ENCODE measurements around the gene TOGARAM1.
A peak's percentile ranks its signal among the peaks of the same experiment; 100 is the strongest.
"Not testable (repeated sequence)": the region's sequence is repeated elsewhere in the genome, so short reads cannot be mapped to it uniquely, and the experiment has no call there.

TOGARAM1 gene

GRCh38 chr14:45051180-45051579, 89.2 kb downstream of the TOGARAM1 start:
- no peak for DNase-seq

DNA sequence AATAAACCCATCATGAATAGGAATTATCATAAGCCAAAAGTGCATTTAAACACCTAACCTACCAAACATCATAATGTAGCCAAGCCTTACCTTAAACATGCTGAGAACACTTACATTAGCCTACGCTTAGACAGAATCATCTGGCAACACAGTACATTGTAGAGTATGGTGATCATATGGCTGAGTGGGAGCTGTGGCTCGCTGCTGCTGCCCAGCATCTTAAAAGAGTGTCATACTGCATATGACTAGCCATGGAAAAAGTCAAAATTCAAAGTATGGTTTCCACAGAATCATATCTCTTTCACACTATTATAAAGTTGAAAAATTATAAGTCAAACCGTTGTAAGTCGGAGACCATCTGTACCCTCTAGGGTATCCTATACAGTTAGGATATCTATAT, 89.9 kb downstream of the TOGARAM1 start:
- no peak for DNase-seq

DNA sequence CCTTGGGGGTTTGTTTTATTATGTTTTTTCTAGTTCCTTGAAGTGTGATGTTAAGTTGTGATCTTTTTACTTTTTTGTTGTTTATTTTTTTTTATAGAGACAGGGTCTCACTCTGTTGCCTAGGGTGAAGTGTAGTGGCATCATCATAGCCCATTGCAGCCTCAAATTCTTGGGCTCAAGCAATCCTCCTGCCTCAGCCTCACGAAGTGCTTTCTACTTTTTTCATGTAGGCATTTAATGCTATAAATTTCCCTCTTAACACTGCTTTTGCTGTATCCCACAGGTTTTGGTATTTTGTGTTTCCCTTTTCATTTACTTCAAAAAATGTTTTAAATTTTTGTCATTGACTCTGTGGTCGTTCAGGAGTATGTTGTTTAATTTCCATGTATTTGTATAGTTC, 95.4 kb downstream of the TOGARAM1 start:
- no peak for DNase-seq

GRCh38 chr14:45057881-45058364, 95.9 kb downstream of the TOGARAM1 start:
- DNase-seq = no peak

GRCh38 chr14:45060551-45060950, 98.6 kb downstream of the TOGARAM1 start:
- no peak for DNase-seq

- no peak for DNase-seq
Observed at GRCh38 chr14:45065540-45065939, 103.5 kb downstream of the TOGARAM1 start.

- DNase-seq = no peak
Observed at GRCh38 chr14:45065956-45066355, 104.0 kb downstream of the TOGARAM1 start.

GRCh38 chr14:45066667-45067066, 104.7 kb downstream of the TOGARAM1 start:
- no peak for DNase-seq

GRCh38 chr14:45068396-45068795, 106.4 kb downstream of the TOGARAM1 start:
- DNase-seq = no peak

- no peak for DNase-seq
Observed at GRCh38 chr14:45070215-45070614, 108.2 kb downstream of the TOGARAM1 start.

DNA sequence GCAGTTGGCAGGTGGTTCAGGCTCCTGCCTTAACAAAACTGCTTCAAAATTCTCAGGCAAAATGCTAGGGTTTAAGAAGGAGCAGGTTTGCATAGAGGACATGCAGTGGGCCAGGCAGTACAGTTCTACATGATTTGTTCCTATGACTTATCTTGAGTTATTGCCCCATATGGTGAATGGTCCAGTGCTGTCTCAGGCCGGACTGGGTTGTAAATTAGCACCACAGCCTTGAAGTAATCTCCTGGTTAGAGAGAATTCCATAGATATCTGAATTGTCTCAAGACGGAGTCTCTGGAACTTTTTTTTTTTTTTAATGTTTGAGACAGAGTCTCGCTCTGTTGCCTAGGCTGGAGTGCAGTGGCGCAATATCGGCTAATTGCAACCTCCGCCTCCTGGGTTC, 110.1 kb downstream of the TOGARAM1 start:
- DNase-seq = no peak

GRCh38 chr14:45073231-45073879, 111.4 kb downstream of the TOGARAM1 start:
- DNase-seq = no peak

DNA sequence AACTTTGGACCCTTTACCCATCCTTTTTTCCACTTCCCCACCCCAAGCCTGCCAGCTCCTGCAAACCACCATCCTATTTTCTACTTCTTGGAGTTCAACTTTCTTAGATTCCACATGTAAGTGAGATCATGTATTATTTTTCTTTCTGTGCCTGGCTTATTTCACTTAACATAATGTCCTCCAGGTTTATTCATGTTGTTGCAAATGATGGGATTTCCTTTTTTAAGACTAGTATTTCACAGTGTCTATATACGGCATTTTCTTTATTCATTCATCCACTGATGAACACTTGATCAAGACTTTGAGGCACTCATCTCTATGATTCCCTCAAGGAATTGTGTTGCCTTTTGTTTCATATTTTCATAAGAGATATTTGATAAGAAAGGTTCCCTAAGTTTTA, 116.3 kb downstream of the TOGARAM1 start:
- no peak for DNase-seq

- DNase-seq = not testable (repeated sequence)
Observed at GRCh38 chr14:45080416-45080968, 118.5 kb downstream of the TOGARAM1 start.

- not testable (repeated sequence) for DNase-seq
Observed at GRCh38 chr14:45081096-45081495, 119.1 kb downstream of the TOGARAM1 start.

- no peak for DNase-seq
Observed at GRCh38 chr14:45082420-45082819, 120.4 kb downstream of the TOGARAM1 start.

- DNase-seq = no peak
Observed at GRCh38 chr14:45083617-45083975, 121.6 kb downstream of the TOGARAM1 start.

GRCh38 chr14:45083976-45084722, 122.2 kb downstream of the TOGARAM1 start, which contains the start of gene PRPF39:
Gene PRPF39, plus strand, starts transcription at chr14:45084116. Its CDS starts 11,124 bp downstream, at chr14:45095240.
- peak; percentile 89 for DNase-seq

- DNase-seq = no peak
Observed at GRCh38 chr14:45084946-45085346, 123.0 kb downstream of the TOGARAM1 start.

DNA sequence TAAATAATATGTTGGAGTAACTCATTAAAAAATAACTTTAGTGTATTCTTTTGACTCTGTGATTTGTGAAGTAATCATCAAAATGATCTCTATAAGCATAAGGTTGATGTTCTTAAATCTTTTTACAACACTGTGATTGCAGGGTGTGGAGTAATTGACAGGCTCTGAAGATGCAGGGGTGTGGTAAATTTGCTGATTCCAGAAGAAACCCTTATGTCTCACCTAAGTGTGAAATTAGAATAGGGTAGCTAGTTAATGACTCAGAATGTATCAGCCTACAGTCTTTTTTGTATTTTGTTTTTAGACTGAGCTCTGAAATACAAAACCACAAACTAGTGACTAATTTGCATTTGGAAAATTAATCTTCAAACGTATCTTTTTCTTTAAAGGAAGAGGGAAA, 127.8 kb downstream of the TOGARAM1 start:
- DNase-seq = no peak

DNA sequence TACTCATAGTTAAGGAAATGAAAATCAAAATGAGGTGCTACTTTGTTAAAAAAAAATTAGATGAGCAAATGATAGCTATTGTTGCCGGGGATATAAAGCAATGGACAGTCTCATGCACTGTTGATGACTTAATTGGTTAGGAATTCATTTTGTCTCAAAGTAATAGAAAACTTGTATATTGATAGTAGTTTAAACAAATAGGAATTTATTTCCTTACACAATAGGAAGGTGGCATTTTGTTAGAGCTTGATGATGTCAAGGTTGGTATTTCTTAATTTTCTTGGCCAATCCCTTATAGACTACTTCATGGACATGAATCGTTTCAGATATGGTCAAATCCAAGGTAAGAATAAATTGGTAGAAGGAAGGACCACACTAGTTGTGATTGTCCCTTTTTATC, 129.7 kb downstream of the TOGARAM1 start:
- no peak for DNase-seq

DNA sequence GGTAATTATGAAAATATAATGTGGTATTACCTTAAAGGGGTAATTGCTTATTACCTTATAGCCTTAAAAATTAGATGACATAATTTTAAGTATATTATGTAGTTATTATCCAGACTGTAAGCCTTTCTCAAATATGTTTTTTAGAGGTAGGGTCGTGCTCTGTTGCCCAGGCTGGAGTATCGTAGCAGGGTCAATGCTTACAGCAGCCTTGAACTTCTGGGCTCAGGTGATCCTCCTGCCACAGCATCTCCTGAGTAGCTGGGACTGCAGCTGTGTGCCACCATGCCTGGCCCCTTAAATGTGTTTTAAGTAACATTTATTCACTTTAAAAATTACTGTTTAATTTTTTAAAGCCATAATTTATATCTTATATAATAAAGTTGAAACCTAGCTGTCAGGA, 132.3 kb downstream of the TOGARAM1 start:
- DNase-seq = no peak

DNA sequence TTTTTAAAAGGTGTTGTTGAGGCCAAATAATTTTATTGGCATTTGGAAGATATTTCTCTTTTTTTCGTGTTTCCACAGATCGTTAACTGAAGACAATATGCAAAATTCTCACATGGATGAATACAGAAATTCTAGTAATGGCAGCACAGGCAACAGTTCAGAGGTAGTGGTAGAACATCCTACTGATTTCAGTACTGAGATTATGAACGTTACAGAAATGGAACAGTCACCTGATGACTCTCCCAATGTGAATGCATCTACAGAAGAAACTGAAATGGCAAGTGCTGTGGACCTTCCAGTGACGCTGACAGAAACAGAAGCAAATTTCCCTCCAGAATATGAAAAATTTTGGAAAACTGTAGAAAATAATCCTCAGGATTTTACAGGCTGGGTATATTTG, 133.2 kb downstream of the TOGARAM1 start:
- no peak for DNase-seq

GRCh38 chr14:45096218-45096617, 134.2 kb downstream of the TOGARAM1 start:
- no peak for DNase-seq
